ENCODE results near the gene MLH3. TPM values are rescaled to one million over a fixed set of nuclear protein-coding genes. Genes with fewer than 3 reads are reported as not detected.

The MLH3 gene
- total and polyA plus RNA-seq, 2 of the 13 experiments (the other 11 are each of a cell fraction or from before 2014, with no cell fraction given), result 14.4 to 24.8 TPM

DNA sequence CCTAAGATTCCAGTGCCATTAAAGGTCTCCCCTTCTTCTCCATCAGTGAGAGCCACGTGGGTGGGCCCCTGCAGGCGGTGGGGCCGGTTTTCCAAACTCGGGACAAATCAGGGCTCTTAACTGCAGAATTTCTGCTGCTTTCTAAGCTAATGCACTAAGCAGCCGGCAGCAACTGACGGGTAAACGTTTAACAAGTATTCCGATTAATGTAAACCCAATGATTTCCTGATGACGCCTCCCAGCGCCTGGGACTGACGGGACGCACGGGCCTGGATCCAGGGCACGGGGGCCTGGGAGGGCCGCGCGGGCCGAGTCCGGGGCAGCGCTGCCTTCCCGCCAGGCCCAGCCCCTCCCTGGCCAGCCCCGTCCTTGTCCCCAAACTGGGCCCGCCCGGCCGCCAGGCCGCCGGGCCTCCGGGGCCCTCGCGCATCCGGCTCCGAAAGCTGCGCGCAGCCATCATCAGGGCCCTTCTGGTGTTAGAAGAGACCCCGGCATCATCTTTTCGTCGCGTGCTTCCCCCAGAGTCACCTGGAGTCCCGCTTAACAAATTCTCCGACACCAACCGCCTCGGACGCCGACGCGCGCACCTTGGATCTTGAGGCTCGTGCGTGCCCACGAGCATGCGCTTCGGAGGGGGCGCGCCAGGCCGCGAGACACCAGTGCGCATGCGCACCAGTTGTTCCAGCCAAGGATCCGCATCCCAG, at the start of gene MLH3 (continued):
- TF ChIP-seq PHF20 (CRISPR knock-in tag; IDR thresholded peaks at IDR 0.05) (peak; percentile 47; the same call in 1 of the 2 replicates), ZBTB38 (CRISPR knock-in tag; IDR thresholded peaks at IDR 0.05) (peak; percentile 9; the same call in 1 of the 2 replicates), ZFY (CRISPR knock-in tag; IDR thresholded peaks at IDR 0.05) (peak; percentile 94), ZBTB1 (CRISPR knock-in tag; IDR thresholded peaks at IDR 0.05; ENCODE audit: borderline replicate concordance) (no peak), ZNF776 (CRISPR knock-in tag; IDR thresholded peaks at IDR 0.05) (peak; percentile 66; the same call in 1 of the 2 replicates), ZKSCAN8 (CRISPR knock-in tag; IDR thresholded peaks at IDR 0.05; ENCODE audit: borderline replicate concordance) (0 out of 2 replicates have a peak, but pooled peaks have one; percentile 21), MXI1 (IDR thresholded peaks at IDR 0.05; ENCODE audit: borderline replicate concordance, low read depth, low read length) (peak; percentile 62; the same call in 1 of the 3 replicates), IRF2 (CRISPR knock-in tag; IDR thresholded peaks at IDR 0.05) (0 out of 2 replicates have a peak, but pooled peaks have one; percentile 24), ZSCAN12 (CRISPR knock-in tag; IDR thresholded peaks at IDR 0.05) (peak; percentile 57; the same call in 1 of the 2 replicates), HNF1A (IDR thresholded peaks at IDR 0.05; ENCODE audit: low read depth) (no peak), HNF1A (CRISPR knock-in tag; IDR thresholded peaks at IDR 0.05; ENCODE audit: borderline replicate concordance) (no peak), CREBL2 (CRISPR knock-in tag; IDR thresholded peaks at IDR 0.05; ENCODE audit: borderline replicate concordance) (no peak), SMAD1 (CRISPR knock-in tag; IDR thresholded peaks at IDR 0.05; ENCODE audit: borderline replicate concordance, low read depth) (0 out of 2 replicates have a peak, but pooled peaks have one; percentile 69), NR3C1 (CRISPR knock-in tag; IDR thresholded peaks at IDR 0.05) (no peak), ZNF451 (CRISPR knock-in tag; IDR thresholded peaks at IDR 0.05) (0 out of 2 replicates have a peak, but pooled peaks have one; percentile 46), SATB2 (CRISPR knock-in tag; IDR thresholded peaks at IDR 0.05) (no peak), DBP (CRISPR knock-in tag; IDR thresholded peaks at IDR 0.05; ENCODE audit: not compliant biosample characterization) (peak; percentile 6), THYN1 (CRISPR knock-in tag; IDR thresholded peaks at IDR 0.05; ENCODE audit: borderline replicate concordance, low read depth) (no peak), BCLAF1 (IDR thresholded peaks at IDR 0.05) (no peak)
- TF ChIP-seq, protein P1, sequence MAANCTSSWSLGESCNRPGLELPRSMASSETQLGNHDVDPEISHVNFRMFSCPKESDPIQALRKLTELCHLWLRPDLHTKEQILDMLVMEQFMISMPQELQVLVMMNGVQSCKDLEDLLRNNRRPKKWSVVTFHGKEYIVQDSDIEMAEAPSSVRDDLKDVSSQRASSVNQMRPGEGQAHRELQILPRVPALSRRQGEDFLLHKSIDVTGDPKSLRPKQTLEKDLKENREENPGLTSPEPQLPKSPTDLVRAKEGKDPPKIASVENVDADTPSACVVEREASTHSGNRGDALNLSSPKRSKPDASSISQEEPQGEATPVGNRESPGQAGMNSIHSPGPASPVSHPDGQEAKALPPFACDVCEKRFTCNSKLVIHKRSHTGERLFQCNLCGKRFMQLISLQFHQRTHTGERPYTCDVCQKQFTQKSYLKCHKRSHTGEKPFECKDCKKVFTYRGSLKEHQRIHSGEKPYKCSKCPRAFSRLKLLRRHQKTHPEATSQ (CRISPR knock-in tag; IDR thresholded peaks at IDR 0.05; ENCODE audit: borderline replicate concordance), result peak; percentile 31; the same call in 1 of the 2 replicates

All from HepG2 (cell line).